CD4-positive, alpha-beta T cell (primary cell): ENCODE data around the gene ZFPM1. TPM values are rescaled to one million over a fixed set of nuclear protein-coding genes. Genes with fewer than 3 reads are reported as not detected.

ENCODE experiments used
- ATAC-seq: fragments of 200-7000 bp; cut with Tn5 transposase; one replicate; pipeline ENCODE4 v1.10.0; 2022; ENCODE audit warnings: mild to moderate bottlenecking; ENCODE audit not compliant: poor library complexity
- CTCF ChIA-PET: fragments of 350-600 bp; sonication (Branson Sonifier 250); formaldehyde crosslinking; loops from one replicate; lab custom pipeline; 2021; ENCODE audit warnings: antibody characterized with exemption, inconsistent platforms; lab: Charles Lee
- POLR2A ChIA-PET: fragments of 350-600 bp; sonication (Branson Sonifier 250); formaldehyde crosslinking; loops from one replicate; lab custom pipeline; 2021; ENCODE audit warnings: antibody characterized with exemption, inconsistent platforms; lab: Charles Lee
- DNase-seq, 14 experiments: peaks; one replicate each; pipeline ENCODE4 v3.0.0-alpha.2; 2013 to 2020; ENCODE audit warnings: mixed read lengths in 2 of 14
- H3K27ac ChIP-seq, 2 donors: one replicate each; pipeline versions ENCODE4 v1.5.1 to v1.7.0; 2013; ENCODE audit warnings: low read length in 2 of 2, low read depth in 1 of 2, mild to moderate bottlenecking in 1 of 2
- H3K27me3 ChIP-seq, 2 experiments: 1 replicate in 1 of 2; 2 replicates in 1 of 2; pipeline versions ENCODE4 v1.6.1 to v1.7.0; 2013; ENCODE audit warnings: low read length in 2 of 2, control low read depth in 1 of 2, mild to moderate bottlenecking in 1 of 2, moderate library complexity in 1 of 2; ENCODE audit not compliant: insufficient read depth in 2 of 2, control insufficient read depth in 1 of 2
- H3K36me3 ChIP-seq: one replicate; pipeline ENCODE4 v1.6.1; 2013; ENCODE audit warnings: low read length, control low read depth; ENCODE audit not compliant: insufficient read depth
- H3K4me1 ChIP-seq: one replicate; pipeline ENCODE4 v1.6.1; 2013; ENCODE audit warnings: low read length, control low read depth; ENCODE audit not compliant: insufficient read depth
- H3K4me3 ChIP-seq: one replicate; pipeline ENCODE4 v1.5.1; 2013; ENCODE audit warnings: mild to moderate bottlenecking, low read length, moderate library complexity
- H3K9me3 ChIP-seq, 2 experiments: 1 replicate in 1 of 2; 2 replicates in 1 of 2; pipeline versions ENCODE4 v1.6.1 to v1.7.0; 2013; ENCODE audit warnings: low read length in 2 of 2, mild to moderate bottlenecking in 2 of 2, control low read depth in 1 of 2, moderate library complexity in 1 of 2; ENCODE audit not compliant: control insufficient read depth in 1 of 2, insufficient read depth in 1 of 2
- H3K27ac Mint-ChIP-seq: one replicate; pipeline ENCODE4 v1.8.0; 2020; ENCODE audit warnings: mixed read lengths
- H3K27me3 Mint-ChIP-seq: one replicate; pipeline ENCODE4 v1.8.0; 2021; ENCODE audit warnings: mixed read lengths
- H3K36me3 Mint-ChIP-seq: one replicate; pipeline ENCODE4 v1.8.0; 2021; ENCODE audit warnings: low read depth, mixed read lengths
- H3K4me1 Mint-ChIP-seq: one replicate; pipeline ENCODE4 v1.8.0; 2021; ENCODE audit warnings: low read depth, mixed read lengths
- H3K4me3 Mint-ChIP-seq: one replicate; pipeline ENCODE4 v1.8.0; 2020; ENCODE audit warnings: mild to moderate bottlenecking, mixed read lengths
- H3K9me3 Mint-ChIP-seq: one replicate; pipeline ENCODE4 v1.8.0; 2020; ENCODE audit warnings: mixed read lengths
- intact Hi-C, 2 experiments: fragments of 100-400 bp; cut with DNase I in 1 of 2; cut with micrococcal nuclease in 1 of 2; formaldehyde crosslinking; loops; one replicate each; pipeline versions ENCODE4 v1.15.1 to v1.9.0; 2023 to 2025; cut with DNase I, micrococcal nuclease
- total RNA-seq, 174 experiments: library from RNA in 2 of 174; stranded (reverse) in 2 of 174; gene quantifications; one replicate each; pipeline ENCODE4 v1.2.3 and lab custom pipeline; 2021 to 2026
- TF ChIP-seq, protein P1 (sequence below): fragments of 200-600 bp; IDR thresholded peaks from one replicate; pipeline ENCODE4 v1.8.0; 2022; ENCODE audit warnings: antibody characterized with exemption, mild to moderate bottlenecking

Gene ZFPM1
- total RNA-seq, 2 experiments from 2014 or later: 22.8 to 24.2 TPM

DNA sequence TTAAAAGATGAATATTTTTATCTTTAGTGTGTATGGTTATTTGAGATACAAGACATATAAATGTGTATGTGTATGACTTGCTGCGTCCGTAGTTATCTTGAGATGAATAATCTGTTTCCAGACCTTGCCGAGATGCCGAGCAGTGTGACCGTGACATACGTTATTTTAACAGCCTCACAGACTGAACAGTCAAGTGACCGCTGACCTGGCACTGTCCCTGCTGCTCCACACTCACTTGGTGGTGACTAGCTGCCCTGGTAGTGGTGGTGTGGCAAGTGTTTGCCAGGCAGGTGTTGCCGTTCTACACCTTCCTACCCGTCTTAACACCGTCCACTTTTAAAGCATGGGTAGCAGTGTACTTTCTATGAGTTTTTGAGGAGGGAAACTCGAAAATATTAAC is 122.2 kb downstream of the ZFPM1 start:
- TF ChIP-seq, protein P1, sequence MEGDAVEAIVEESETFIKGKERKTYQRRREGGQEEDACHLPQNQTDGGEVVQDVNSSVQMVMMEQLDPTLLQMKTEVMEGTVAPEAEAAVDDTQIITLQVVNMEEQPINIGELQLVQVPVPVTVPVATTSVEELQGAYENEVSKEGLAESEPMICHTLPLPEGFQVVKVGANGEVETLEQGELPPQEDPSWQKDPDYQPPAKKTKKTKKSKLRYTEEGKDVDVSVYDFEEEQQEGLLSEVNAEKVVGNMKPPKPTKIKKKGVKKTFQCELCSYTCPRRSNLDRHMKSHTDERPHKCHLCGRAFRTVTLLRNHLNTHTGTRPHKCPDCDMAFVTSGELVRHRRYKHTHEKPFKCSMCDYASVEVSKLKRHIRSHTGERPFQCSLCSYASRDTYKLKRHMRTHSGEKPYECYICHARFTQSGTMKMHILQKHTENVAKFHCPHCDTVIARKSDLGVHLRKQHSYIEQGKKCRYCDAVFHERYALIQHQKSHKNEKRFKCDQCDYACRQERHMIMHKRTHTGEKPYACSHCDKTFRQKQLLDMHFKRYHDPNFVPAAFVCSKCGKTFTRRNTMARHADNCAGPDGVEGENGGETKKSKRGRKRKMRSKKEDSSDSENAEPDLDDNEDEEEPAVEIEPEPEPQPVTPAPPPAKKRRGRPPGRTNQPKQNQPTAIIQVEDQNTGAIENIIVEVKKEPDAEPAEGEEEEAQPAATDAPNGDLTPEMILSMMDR: no peak
- H3K4me1 ChIP-seq: peaks cover 42% of the 10 kb centered on the region
- H3K27me3 Mint-ChIP-seq: no peaks in the 10 kb centered on the region
- H3K4me3 Mint-ChIP-seq: no peak overlapping the region
- no peaks in the 10 kb centered on the region for H3K9me3 Mint-ChIP-seq
- no peak overlapping the region for H3K4me3 ChIP-seq
- peaks cover 55% of the 10 kb centered on the region for H3K4me1 Mint-ChIP-seq
- H3K27ac ChIP-seq: no peak overlapping the region
- ChIA-PET CTCF (no interaction called here), POLR2A (no interaction called here)
- peaks cover 69% of the 10 kb centered on the region for H3K36me3 ChIP-seq
- no peaks in the 10 kb centered on the region for H3K27me3 ChIP-seq
- H3K27ac Mint-ChIP-seq: no peak overlapping the region
- ATAC-seq (no peak), DNase-seq (no peak)
- intact Hi-C loops: loop anchor here in 1 of 2 experiments (10.0 kb wide), 1 partner anchor 130 kb away; the partner anchor contains the start of genes CTU2 and RNF166
- no peaks in the 10 kb centered on the region for H3K9me3 ChIP-seq
- peaks cover 70% of the 10 kb centered on the region for H3K36me3 Mint-ChIP-seq

DNA sequence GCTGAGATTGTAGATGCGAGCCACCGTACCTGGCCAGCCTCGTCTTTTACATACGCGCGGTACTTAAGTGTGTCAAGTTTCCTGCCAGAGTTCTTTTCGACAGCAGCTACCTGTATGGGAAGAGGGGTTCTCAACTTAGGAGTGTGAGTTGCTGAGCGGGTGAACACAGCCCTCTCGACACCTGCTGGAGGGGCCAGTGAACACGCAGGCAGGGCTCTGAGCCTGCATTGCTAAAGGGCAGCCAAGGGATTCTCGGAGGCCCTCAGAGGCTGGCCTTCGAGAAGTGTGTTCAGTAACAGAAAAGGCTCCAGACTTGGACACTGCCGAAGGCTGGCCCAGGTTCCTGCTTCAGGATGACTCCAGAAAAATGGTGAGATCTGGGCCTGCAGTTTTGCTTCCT is 123.2 kb downstream of the ZFPM1 start:
- H3K4me3 Mint-ChIP-seq: no peak overlapping the region
- H3K4me1 Mint-ChIP-seq: peaks cover 55% of the 10 kb centered on the region
- intact Hi-C loops: loop anchor here in 1 of 2 experiments (10.0 kb wide), 1 partner anchor 128 kb away; the partner anchor contains the start of genes CTU2 and RNF166
- H3K27me3 Mint-ChIP-seq: no peaks in the 10 kb centered on the region
- H3K27ac Mint-ChIP-seq: no peak overlapping the region
- no peaks in the 10 kb centered on the region for H3K9me3 Mint-ChIP-seq
- TF ChIP-seq, protein P1: no peak
- Histone ChIP-seq H3K4me3 (no peak overlapping the region), H3K4me1 (peaks cover 36% of the 10 kb centered on the region), H3K9me3 (no peaks in the 10 kb centered on the region), H3K36me3 (peaks cover 78% of the 10 kb centered on the region), H3K27me3 (no peaks in the 10 kb centered on the region), H3K27ac (no peak overlapping the region)
- H3K36me3 Mint-ChIP-seq: peaks cover 78% of the 10 kb centered on the region
- no peak for ATAC-seq
- ChIA-PET CTCF (no interaction called here), POLR2A (no interaction called here)
- no peak for DNase-seq

DNA sequence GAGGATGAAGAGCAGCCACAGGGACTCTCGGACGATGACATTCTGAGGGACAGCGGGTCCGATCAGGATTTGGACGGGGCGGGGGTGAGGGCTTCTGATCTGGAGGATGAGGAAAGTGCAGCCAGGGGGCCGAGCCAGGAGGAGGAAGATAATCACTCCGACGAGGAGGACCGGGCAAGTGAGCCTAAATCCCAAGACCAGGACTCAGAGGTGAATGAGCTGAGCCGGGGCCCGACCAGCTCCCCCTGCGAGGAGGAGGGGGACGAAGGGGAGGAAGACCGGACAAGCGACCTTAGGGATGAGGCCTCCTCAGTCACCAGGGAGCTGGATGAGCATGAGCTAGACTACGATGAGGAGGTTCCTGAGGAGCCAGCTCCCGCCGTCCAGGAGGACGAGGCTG is 124.1 kb downstream of the ZFPM1 start:
- intact Hi-C loops: loop anchor here in 1 of 2 experiments (10.0 kb wide), 1 partner anchor 128 kb away; the partner anchor contains the start of genes CTU2 and RNF166
- Histone ChIP-seq H3K27ac (no peak overlapping the region), H3K4me3 (no peak overlapping the region), H3K27me3 (no peaks in the 10 kb centered on the region), H3K36me3 (peaks cover 77% of the 10 kb centered on the region), H3K4me1 (peaks cover 31% of the 10 kb centered on the region), H3K9me3 (no peaks in the 10 kb centered on the region)
- ChIA-PET POLR2A (no interaction called here), CTCF (no interaction called here)
- Mint-ChIP-seq H3K4me1 (peaks cover 50% of the 10 kb centered on the region), H3K9me3 (no peaks in the 10 kb centered on the region), H3K27me3 (no peaks in the 10 kb centered on the region), H3K27ac (no peak overlapping the region), H3K4me3 (no peak overlapping the region), H3K36me3 (peaks cover 78% of the 10 kb centered on the region)
- DNase-seq (no peak), ATAC-seq (no peak)
- TF ChIP-seq, protein P1: no peak
